SU-DHL-6 (cell line): ENCODE data around the gene TMEM81.

Source experiments
- H2AFZ ChIP-seq: fragments of 200-600 bp; sonication (generic); 2 replicates; pipeline ENCODE4 v1.6.1; 2014; ENCODE audit warnings: low read depth, mild to moderate bottlenecking, moderate library complexity, mixed read lengths, antibody characterized with exemption, low read length; ENCODE audit not compliant: severe bottlenecking
- H3F3A ChIP-seq: fragments of 200-600 bp; shearing (Covaris generic); 2 replicates; pipeline ENCODE4 v1.6.0; 2016; ENCODE audit warnings: antibody characterized with exemption, mild to moderate bottlenecking; ENCODE audit not compliant: insufficient read depth
- H3K27ac ChIP-seq: fragments of 200-600 bp; sonication (generic); 2 replicates; pipeline ENCODE4 v1.5.1; 2016; ENCODE audit warnings: low read depth, mild to moderate bottlenecking, low read length, moderate library complexity, mixed read lengths
- H3K27me3 ChIP-seq: fragments of 200-600 bp; sonication (generic), shearing (Covaris generic); 2 replicates; pipeline ENCODE4 v1.6.0; 2014; ENCODE audit warnings: mild to moderate bottlenecking, low read length
- H3K36me3 ChIP-seq: fragments of 200-600 bp; sonication (generic); 2 replicates; pipeline ENCODE4 v1.6.1; 2014; ENCODE audit warnings: mild to moderate bottlenecking, low read length, mixed read lengths
- H3K4me2 ChIP-seq: fragments of 300-600, 200-600 bp; shearing (Covaris generic), sonication (generic); 2 replicates; pipeline ENCODE4 v1.6.0; 2014; ENCODE audit warnings: low read length, low read depth, mild to moderate bottlenecking; ENCODE audit not compliant: poor library complexity, severe bottlenecking
- H3K4me3 ChIP-seq: fragments of 200-600 bp; sonication (generic); 2 replicates; pipeline ENCODE4 v1.5.1; 2014; ENCODE audit warnings: antibody characterized with exemption, low read length, mild to moderate bottlenecking, mixed read lengths; ENCODE audit not compliant: insufficient read depth, poor library complexity, severe bottlenecking
- H3K79me2 ChIP-seq: fragments of 200-600 bp; sonication (generic); 2 replicates; pipeline ENCODE4 v1.6.1; 2014; ENCODE audit warnings: mild to moderate bottlenecking, low read length, moderate library complexity; ENCODE audit not compliant: insufficient read depth
- H3K9ac ChIP-seq: fragments of 200-600 bp; sonication (generic); 2 replicates; pipeline ENCODE4 v1.7.0; 2014; ENCODE audit warnings: mild to moderate bottlenecking, low read length
- H3K9me2 ChIP-seq: fragments of 200-600 bp; sonication (generic); replicated peaks from 2 replicates; pipeline ENCODE4 v1.6.1; 2014; ENCODE audit warnings: low read length; ENCODE audit not compliant: insufficient read depth
- H3K9me3 ChIP-seq: fragments of 200-600 bp; sonication (generic); 2 replicates; pipeline ENCODE4 v1.6.1; 2014; ENCODE audit warnings: low read length, mixed read lengths; ENCODE audit not compliant: insufficient read depth
- H4K20me1 ChIP-seq: fragments of 200-600 bp; sonication (generic); 2 replicates; pipeline ENCODE4 v1.6.1; 2014; ENCODE audit warnings: low read depth, mild to moderate bottlenecking, antibody characterized with exemption, low read length, moderate library complexity, mixed read lengths
- EZH2phosphoT487 ChIP-seq: fragments of 200-600 bp; sonication (generic), shearing (Covaris generic); conservative IDR thresholded peaks from 2 replicates; pipeline ENCODE4 v1.6.1; 2018; ENCODE audit warnings: mild to moderate bottlenecking, antibody characterized with exemption, low read length, moderate library complexity, mixed read lengths
- TF ChIP-seq, protein P1 (sequence below): fragments of 200-600 bp; sonication (generic); IDR thresholded peaks from one replicate; pipeline ENCODE4 v1.5.1; 2017; ENCODE audit warnings: antibody characterized with exemption, mild to moderate bottlenecking, low read length, moderate library complexity; ENCODE audit not compliant: insufficient read depth, poor library complexity, severe bottlenecking

The TMEM81 gene

DNA sequence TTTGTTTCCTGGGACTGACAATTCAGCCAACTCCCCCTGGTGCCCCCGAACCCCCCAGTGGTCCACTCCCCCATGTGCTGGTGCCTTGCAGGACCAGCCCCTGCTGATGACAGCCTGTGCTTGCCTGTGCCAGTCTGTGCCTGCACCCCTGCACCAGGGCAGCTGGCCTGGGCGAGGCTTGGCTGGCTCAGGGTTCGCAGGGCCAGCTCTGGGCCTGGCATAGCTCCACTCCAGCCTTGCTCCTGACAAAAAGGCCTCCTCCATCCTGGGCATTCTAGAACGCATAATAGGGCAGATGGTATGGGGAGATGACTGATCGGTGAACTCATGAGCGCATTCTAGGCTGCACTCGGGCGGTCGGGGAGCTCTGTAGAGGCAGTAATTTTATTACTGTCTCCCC lies 35.9 kb downstream of the TMEM81 start:
- Histone ChIP-seq H3K27me3 (no peaks in the 10 kb centered on the region), H3K27ac (no peak overlapping the region), H3K4me3 (no peak overlapping the region), H3K9ac (no peak overlapping the region), H3K9me3 (no peaks in the 10 kb centered on the region), H3K36me3 (no peaks in the 10 kb centered on the region), H4K20me1 (no peaks in the 10 kb centered on the region), H3K9me2 (no peaks in the 10 kb centered on the region), H3F3A (no peaks in the 10 kb centered on the region), H3K79me2 (no peaks in the 10 kb centered on the region), H3K4me2 (no peak overlapping the region), H2AFZ (no peak overlapping the region)
- no peak for TF ChIP-seq EZH2phosphoT487
- TF ChIP-seq, protein P1, sequence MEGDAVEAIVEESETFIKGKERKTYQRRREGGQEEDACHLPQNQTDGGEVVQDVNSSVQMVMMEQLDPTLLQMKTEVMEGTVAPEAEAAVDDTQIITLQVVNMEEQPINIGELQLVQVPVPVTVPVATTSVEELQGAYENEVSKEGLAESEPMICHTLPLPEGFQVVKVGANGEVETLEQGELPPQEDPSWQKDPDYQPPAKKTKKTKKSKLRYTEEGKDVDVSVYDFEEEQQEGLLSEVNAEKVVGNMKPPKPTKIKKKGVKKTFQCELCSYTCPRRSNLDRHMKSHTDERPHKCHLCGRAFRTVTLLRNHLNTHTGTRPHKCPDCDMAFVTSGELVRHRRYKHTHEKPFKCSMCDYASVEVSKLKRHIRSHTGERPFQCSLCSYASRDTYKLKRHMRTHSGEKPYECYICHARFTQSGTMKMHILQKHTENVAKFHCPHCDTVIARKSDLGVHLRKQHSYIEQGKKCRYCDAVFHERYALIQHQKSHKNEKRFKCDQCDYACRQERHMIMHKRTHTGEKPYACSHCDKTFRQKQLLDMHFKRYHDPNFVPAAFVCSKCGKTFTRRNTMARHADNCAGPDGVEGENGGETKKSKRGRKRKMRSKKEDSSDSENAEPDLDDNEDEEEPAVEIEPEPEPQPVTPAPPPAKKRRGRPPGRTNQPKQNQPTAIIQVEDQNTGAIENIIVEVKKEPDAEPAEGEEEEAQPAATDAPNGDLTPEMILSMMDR: no peak

DNA sequence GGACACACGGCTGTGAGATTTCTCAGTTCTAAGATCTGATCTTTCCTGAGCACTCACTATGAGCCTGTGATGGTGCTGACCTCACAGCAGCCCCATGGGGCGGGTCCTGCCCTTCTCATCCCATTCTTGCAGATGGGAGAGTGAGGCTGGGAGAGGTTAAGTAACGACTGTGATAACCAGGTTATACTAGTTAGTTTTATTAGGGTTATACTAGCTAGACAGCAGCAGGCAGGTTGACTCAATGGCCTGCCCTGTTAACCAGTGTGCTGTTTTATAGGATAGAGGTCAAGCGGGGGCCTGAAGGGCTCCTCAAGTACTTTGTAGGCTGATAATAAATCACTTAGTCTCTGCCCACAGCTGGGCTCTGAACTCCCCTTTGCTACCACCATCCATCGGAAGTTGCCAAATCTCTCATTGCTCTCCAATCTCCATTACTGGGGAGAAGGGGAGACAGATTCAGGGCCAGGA lies 36.5 kb downstream of the TMEM81 start:
- H3K4me2 ChIP-seq: no peak overlapping the region
- no peak overlapping the region for H3K4me3 ChIP-seq
- no peak overlapping the region for H3K9ac ChIP-seq
- H3K79me2 ChIP-seq: no peaks in the 10 kb centered on the region
- no peaks in the 10 kb centered on the region for H3K9me2 ChIP-seq
- no peaks in the 10 kb centered on the region for H3K36me3 ChIP-seq
- H4K20me1 ChIP-seq: no peaks in the 10 kb centered on the region
- no peak overlapping the region for H3K27ac ChIP-seq
- H3K27me3 ChIP-seq: no peaks in the 10 kb centered on the region
- H2AFZ ChIP-seq: no peak overlapping the region
- TF ChIP-seq EZH2phosphoT487: no peak
- TF ChIP-seq, protein P1: no peak
- H3F3A ChIP-seq: no peaks in the 10 kb centered on the region
- no peaks in the 10 kb centered on the region for H3K9me3 ChIP-seq

DNA sequence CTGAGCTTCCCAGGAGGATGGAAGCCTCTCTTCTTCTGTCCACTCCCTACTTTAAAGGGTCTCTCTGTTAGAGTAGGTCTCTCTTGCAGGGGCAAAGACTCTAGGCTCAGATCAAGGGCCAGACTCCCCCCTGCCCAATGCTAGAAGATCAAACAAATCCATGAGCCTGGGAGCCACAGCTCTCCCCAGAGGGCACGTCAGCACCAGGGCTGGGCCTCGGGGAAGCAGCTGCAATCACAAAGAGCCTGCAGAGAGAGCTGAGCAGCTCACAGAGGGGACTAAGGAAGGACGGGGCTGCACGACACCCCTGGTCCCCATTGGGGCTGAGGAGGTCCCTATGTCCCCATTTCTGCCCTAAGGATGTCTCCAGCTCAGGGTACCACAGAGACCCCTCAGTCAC lies 37.4 kb downstream of the TMEM81 start:
- Histone ChIP-seq H3K9me2 (no peaks in the 10 kb centered on the region), H3K4me2 (no peak overlapping the region), H3K79me2 (no peaks in the 10 kb centered on the region), H3K4me3 (no peak overlapping the region), H4K20me1 (no peaks in the 10 kb centered on the region), H3K9ac (no peak overlapping the region), H3K27me3 (no peaks in the 10 kb centered on the region), H3K9me3 (no peaks in the 10 kb centered on the region), H3K36me3 (no peaks in the 10 kb centered on the region), H2AFZ (no peak overlapping the region), H3K27ac (no peak overlapping the region), H3F3A (no peaks in the 10 kb centered on the region)
- TF ChIP-seq EZH2phosphoT487: no peak
- TF ChIP-seq, protein P1: no peak
